ENCODE data around the gene PDE4C. TPM values are rescaled to one million over a fixed set of nuclear protein-coding genes. Genes with fewer than 3 reads are reported as not detected.

The PDE4C gene
- total and polyA plus RNA-seq, 10 of the 15 experiments (the other 5 are each of a cell fraction or from before 2014, with no cell fraction given), result 0.08 to 0.73 (median 0.34) TPM

GRCh38 chr19:18264137-18264854 is 38.1 kb upstream of the PDE4C start:
- ChIA-PET RAD21 (ENCODE audit: unreplicated experiment) (interaction anchor here (0.6 kb wide), 1 partner anchor 208 kb away, joined by 3 read pairs; no protein-coding TSS in a partner anchor), POLR2A (no interaction called here), CTCF (no interaction called here), SMC1A (ENCODE audit: uncharacterized antibody, unreplicated experiment) (no interaction called here)
- ATAC-seq (no peak), FAIRE-seq (no peak), DNase-seq (ENCODE audit: low read depth, low spot score) (no peak)
- Histone ChIP-seq H3K9ac (ENCODE audit: control insufficient read depth, insufficient read depth, low read length) (no peak overlapping the region), H2AFZ (ENCODE audit: control insufficient read depth, low read depth, low read length) (no peak overlapping the region), H3K36me3 (ENCODE audit: control insufficient read depth in 2 of 2, insufficient read depth in 2 of 2, low read length in 1 of 2) (no peaks in the 10 kb centered on the region), H3K4me1 (ENCODE audit: control insufficient read depth, insufficient read depth, low read length) (no peaks in the 10 kb centered on the region), H3K79me2 (ENCODE audit: control insufficient read depth, insufficient read depth, low read length) (no peaks in the 10 kb centered on the region), H4K20me1 (ENCODE audit: control insufficient read depth, insufficient read depth) (no peaks in the 10 kb centered on the region), H3K4me2 (ENCODE audit: control insufficient read depth, insufficient read depth) (no peak overlapping the region), H3K27ac (ENCODE audit: control insufficient read depth, insufficient read depth) (no peak overlapping the region), H3K4me3 (no peak overlapping the region), H3K9me3 (replicated peaks; ENCODE audit: control insufficient read depth, insufficient read depth, low read length) (no peaks in the 10 kb centered on the region), H3K27me3 (replicated peaks in 1 of 2; ENCODE audit: control insufficient read depth in 2 of 2, insufficient read depth in 2 of 2, low read length in 1 of 2) (no peaks in the 10 kb centered on the region)
- BruUV-seq (replicated peaks), result no TSS peak
- in situ Hi-C loops (cut with MboI), result no loop called here
- intact Hi-C loops (cut with micrococcal nuclease; ENCODE audit: unreplicated experiment), result no loop called here
- 67% methylated on average over 20 of the region's 23 CpGs for WGBS (ENCODE audit: insufficient coverage, insufficient replicate concordance, low lambda C conversion rate, missing lambda C conversion rate)
- TF ChIP-seq TAF1 (IDR thresholded peaks at IDR 0.05; ENCODE audit: borderline replicate concordance, low read depth, low read length) (no peak), HSF1 (IDR thresholded peaks at IDR 0.05; ENCODE audit: low read depth, low read length) (no peak), MXI1 (IDR thresholded peaks at IDR 0.05; ENCODE audit: low read depth, low read length) (no peak), RAD21 (IDR thresholded peaks at IDR 0.05; ENCODE audit: insufficient read depth, low read depth, low read length) (no peak), EED (IDR thresholded peaks at IDR 0.05; ENCODE audit: low read depth) (no peak), RUNX3 (IDR thresholded peaks at IDR 0.05; ENCODE audit: low read length) (no peak), CEBPZ (IDR thresholded peaks at IDR 0.05; ENCODE audit: low read depth, low read length) (no peak), RELB (IDR thresholded peaks at IDR 0.05; ENCODE audit: low read depth) (no peak), CBFB (IDR thresholded peaks at IDR 0.05; ENCODE audit: low read depth) (no peak), HDGF (IDR thresholded peaks at IDR 0.05) (no peak), PAX5 (IDR thresholded peaks at IDR 0.05; ENCODE audit: borderline replicate concordance, low read depth, low read length) (no peak), ZBED1 (IDR thresholded peaks at IDR 0.05; ENCODE audit: borderline replicate concordance) (no peak), BCLAF1 (IDR thresholded peaks at IDR 0.05) (no peak), USF1 (IDR thresholded peaks at IDR 0.05; ENCODE audit: borderline replicate concordance, extremely low read length, insufficient read depth, low read depth, low read length) (no peak)
